RCC 7860 (cell line): ENCODE results near the gene FOXN3.
A peak's percentile ranks its signal among the peaks of the same experiment; 100 is the strongest.

ENCODE experiments used
- DNase-seq: peaks from one replicate; pipeline ENCODE4 v3.0.0-alpha.2; 2015; ENCODE audit warnings: low spot score
- FAIRE-seq: peaks from 2 replicates; lab custom pipeline; 2012; peaks lifted over from hg19 to GRCh38; lab: Jason Lieb, UNC

FOXN3 gene

DNA sequence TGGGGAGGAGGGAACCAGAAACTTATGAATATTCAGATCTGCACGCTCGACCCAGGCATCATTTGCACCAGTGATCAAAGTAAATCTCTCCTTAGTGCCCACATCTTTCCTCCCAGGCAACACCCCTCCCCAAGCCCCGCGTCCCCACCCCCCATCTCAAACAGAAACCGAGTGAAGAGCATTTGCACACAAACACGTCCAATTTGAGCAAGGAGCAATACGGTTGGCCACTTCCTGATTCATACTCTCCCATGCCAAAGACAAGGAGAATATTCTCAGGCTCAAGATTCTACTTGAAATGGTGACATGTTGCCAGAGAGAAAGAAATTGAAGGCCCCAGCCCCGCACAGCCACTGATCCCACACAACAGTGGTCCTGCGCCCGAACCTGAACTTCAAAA lies 7.1 kb downstream of the FOXN3 start:
- FAIRE-seq (no peak), DNase-seq (no peak)

DNA sequence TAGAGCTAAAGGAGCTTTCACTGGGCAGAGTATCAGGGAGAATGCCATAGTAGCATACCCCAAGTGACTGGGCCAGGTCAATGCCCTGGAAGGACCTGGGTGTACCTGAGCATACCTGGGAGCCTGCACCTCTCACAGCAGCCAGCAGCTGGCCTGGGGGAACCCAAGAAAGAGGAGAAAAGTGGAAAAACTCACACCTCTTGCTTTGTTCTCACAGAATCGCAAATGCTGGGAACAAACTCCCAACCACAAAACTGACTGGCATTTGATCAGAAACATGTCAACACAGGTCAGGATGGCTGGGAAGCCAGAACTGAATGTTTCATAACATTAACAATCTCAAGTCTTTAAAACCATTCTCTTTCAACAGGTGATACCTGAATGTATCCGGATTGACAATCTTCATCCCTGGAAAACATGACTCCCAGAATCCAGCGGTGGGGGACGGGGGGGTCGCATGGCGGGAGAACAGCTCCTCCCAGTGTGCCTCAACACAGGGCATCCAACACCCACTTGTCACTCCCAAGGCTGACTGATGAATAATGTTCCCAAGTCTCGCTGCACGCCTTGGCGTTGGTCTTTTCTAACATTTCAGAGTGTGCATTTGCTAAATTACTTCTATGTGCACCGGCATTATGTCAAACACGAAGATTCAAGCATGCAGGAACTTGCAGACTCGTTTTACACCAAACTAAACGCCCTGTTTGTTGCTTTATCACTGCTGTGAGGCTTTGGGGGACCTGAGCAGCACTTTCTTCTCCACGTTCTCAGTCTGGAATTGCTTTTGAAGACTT lies 7.9 kb downstream of the FOXN3 start:
- DNase-seq = no peak
- no peak for FAIRE-seq

DNA sequence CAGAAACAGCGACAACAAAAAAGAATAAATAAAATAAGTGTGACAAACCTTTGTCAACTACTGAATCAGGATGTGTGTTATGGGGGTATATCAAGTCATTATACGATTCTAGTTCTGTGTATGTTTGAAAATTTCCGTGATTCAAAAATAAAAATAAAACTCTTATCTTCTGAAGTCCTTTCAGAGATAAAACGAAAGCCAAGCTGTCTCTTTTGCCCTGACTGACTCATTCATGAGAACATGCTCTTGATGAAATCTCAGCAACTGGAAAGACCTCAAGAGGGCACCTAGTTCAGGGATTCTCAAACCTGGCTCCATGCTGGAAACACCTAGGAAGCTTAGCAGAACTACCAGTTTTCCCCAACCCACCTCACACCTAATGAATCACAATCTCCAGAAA lies 9.2 kb downstream of the FOXN3 start:
- DNase-seq (no peak), FAIRE-seq (no peak)

DNA sequence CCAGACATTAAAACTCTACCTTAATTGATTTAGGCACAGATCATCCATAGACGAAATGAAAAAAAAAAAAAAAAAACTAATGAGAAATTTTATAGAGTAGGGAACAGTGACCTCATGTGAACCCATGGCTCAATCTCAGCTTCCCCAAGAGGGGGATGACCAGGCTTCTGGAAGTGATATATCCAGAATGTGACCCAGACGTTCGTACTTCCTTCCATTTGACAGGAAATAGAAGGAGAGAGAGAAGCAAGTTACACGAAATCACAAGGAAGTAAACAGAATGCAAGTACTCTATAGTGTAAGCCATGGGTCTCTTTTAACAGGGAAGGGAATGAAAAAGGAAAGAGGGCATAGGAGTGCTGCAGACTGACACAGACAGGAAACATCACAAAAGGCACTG lies 10.1 kb downstream of the FOXN3 start:
- FAIRE-seq = no peak
- no peak for DNase-seq

DNA sequence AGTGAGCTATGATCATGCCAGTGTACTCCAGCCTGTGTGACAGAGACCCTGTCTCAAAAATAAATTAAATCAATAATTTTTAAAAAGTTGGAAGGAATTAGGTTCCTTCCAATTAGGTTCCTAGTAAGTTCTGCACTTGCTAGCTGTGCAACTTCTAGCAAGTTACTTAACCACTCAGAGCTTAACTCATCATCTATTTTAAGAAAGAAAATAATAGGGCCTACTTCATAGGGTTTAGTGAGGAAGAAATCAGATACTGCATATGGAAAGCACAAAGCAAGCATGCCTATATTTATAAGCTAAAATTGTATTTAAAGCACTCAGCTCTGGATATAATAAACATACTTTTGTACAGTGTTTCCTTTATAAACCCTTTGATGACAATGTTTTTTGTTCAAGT lies 10.7 kb downstream of the FOXN3 start:
- FAIRE-seq = no peak
- no peak for DNase-seq

DNA sequence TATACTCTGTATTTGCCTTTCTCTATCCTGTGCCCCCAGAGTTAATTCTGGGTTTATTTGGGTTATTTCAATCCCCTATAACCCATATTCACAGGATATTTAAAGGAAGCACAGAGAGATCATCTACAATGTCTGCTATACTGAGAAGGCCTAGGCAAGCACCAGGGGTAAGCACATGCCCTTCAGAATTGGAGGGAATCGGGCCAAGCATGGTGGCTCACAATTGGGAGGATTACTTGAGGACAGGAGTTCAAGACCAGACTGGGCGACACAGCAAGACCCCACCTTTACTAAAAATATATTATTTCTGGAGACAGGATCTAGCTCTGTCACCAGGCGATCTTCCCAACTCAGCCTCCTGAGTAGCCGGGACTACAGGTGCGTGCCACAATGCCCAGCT lies 11.3 kb downstream of the FOXN3 start:
- no peak for FAIRE-seq
- DNase-seq = no peak

DNA sequence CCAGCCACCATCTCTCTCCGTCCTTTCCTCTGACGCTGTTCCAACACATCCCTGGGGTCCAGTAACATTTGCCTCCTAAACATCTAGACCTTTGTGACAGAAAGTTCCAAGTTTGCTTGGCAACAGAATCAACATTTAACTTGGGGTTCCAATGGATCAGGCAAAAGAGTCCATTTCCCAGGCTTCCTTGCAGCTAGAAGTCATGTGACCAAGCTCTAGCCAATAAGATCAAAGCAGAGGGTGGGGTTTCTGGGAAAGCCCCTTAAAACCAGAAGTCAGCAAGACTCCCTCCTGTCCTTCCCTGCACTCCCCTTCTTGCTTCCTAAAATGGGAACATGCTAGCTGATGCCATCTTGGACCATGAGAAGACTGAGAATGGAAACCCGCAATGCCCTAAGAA lies 14.7 kb downstream of the FOXN3 start:
- no peak for DNase-seq
- FAIRE-seq = no peak

DNA sequence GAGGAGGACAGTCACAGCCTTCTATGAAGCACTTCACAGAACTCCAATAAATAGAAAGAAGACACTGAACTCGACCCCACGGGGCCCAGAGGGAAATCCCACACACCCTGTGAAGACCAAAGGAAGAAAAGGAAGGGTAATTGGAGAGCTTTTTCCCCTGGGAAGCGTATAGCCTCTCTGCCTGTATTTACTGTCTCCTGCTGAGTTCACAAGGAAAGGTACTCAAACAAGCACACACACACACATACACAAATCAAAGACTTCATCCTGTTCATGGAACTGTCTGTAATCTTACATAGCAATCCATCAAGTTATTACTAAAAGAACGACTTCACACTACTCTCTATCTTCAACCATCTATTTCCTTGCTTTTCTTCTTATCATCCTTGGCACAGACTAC lies 15.3 kb downstream of the FOXN3 start:
- no peak for FAIRE-seq

DNA sequence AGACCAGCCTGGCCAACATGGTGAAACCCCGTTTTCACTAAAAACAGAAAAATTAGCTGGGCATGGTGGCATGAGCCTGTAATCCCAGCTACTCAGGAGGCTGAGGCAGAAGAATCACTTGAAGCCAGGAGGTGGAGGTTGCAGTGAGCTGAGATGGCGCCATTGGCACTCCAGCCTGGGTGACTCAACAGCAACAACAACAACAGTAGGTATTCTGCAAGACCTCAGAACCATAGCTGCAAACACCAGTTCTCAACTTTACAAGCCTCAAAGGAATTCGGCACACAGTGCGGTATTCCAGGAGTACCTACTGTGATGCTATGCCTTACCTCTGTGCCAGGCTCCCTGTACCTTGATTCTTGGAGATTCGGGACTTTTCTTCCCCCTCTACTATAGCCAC lies 15.8 kb downstream of the FOXN3 start:
- no peak for FAIRE-seq

More for the DNA sequence above, 15.3 kb downstream of the FOXN3 start:
- DNase-seq = no peak

DNA sequence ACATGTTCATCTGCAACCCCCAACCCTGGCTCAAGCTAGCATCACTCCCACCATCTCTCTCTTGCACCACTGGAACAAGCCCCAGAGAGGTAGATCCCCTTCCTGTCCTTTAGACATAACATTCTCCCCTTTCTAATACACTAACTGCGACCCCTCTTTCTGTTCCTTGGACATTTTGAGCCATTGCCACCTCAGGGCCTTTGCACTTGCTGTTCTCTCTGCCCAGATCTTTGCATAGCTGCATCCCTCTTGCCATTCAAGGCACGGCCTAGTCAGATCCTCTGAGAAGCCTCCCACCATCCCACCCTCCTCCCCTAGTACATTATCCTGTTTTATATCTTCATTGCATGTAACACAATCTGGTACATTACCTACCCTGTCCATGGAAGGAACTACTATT lies 16.5 kb downstream of the FOXN3 start:
- FAIRE-seq (no peak), DNase-seq (no peak)

More for the DNA sequence above, 15.8 kb downstream of the FOXN3 start:
- DNase-seq = no peak

DNA sequence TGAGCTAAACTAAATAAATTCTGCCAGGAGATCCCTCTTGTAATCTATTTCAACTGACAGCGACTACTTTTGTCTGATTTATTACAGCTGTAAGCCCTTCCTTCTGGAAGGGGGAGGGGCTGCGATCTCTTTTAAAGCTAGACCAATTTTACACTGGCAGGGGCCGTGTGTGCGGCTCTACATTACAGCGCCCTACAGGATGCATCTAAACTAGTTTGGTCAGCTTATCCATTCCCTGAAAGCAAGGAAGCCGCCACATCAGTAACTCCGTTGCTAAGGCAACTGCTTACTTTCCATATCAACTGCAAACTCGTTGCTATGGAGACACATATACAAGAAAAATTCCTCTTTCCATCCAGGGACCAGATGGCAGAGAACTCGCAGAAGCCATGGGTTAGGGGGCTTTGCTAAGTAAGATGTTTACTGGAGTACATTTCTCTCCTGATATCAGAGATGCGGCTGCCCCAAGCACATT lies 17.4 kb downstream of the FOXN3 start:
- FAIRE-seq (no peak), DNase-seq (peak; percentile 11)

DNA sequence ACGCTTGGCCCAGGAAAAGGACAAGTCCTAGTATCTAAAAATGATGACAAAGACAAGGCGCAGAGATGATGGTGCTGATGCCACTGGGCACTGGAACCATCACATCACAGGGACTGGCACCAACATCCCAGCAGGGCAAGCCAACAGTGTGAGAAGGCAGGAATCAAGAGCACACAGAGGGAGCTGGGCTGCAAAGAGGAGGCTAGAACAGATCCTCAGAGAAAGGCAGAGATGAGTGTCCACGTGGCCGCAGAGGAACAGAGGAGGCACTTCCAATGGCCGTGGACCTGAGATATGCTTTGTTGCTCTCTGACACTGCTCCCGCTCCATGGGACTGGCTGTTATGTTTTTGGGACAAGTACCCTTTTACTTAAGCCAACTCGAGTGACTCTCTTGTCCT lies 17.9 kb downstream of the FOXN3 start:
- DNase-seq = no peak
- FAIRE-seq = no peak

DNA sequence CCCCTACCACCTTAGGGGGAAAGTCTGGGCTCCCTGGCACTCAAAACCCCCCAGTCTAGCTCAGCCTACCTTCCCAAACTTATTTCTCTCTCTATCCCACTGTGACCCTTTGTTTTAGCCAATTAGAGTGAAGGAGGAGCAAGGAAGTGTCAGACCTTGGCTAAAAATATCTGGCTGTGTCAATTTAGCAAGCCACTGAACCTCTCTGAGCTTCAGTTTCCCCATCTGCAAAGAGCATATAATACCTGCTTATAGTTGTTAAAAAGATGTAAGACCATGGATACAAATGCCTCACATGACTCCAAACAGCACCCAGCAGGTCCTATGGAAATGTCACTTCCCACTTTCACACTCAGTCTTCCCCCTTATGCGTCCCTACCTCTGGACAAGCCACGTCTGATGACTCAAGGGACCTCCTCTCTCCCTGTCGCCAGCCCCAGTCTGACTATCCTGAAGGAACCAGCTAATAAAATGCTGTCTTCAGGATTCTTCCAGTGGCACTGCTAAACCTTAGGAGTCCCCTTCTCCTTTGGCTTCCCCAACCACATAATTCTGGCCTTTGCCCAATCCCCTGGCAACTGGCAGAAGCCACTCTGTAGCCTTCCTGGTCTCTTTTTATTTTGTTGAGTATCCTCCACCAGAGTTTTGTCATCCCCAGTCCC lies 19.3 kb downstream of the FOXN3 start:
- FAIRE-seq (no peak), DNase-seq (no peak)

DNA sequence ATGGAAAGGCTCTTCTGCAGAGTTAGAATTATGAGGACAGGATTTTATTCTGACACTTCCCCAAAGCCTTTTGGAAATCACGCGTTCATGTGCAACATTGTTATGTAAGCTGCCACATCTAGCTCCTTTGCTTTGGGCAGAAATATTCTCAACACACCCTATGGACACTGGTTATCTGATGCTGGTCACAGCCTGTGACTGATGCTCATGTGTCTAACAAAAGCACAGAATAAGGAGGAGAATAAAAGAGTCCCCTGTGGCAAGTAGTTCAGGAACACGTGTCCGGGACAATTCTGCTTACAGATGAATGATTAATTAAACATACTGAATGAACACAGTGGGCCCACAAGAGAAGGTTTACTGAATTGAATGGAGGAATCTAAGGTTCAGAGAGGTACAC lies 22.1 kb downstream of the FOXN3 start:
- no peak for DNase-seq
- FAIRE-seq = no peak

DNA sequence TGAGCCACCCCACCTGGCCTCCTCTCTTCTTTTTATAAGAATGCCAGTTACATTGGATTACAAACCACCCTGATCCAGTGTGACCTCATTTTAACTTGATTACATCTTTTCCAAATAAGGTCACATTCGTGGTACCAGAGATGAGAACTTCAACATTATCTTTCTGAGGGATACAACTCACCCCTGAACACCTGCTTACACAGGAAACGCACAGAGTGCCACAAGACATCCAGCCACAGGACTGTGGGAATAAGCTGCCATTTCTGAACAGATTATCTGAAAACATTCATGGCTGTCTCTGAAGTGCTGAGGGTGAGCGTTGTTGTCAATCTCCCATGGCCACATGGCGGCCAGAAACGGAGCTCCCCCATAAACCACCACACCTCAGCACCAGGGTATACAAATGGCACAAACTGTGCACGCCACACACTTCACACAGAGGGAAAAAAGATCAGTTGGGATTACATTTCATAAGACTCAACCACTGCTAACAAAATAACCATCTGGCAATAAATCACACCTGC lies 23.7 kb downstream of the FOXN3 start:
- FAIRE-seq (no peak), DNase-seq (no peak)

DNA sequence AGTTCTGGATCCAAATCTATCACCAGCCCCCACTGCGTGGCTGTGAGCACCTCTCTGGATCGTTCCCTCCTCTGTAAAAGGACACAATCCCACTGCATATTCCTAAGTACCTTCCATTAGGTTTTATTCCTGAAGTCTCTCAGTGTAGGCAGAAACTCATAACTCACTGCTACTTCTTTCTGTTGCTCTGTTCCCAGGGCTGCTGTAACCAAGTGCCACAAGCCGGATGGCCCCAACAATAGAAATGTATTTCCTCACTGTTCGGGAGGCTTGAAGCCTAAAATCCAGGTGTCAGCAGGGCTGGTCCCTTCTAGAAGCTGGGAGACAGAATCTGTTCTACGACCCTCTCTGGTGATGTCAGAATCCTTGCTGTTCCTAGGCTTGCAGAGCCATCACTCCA lies 24.9 kb downstream of the FOXN3 start:
- FAIRE-seq (no peak), DNase-seq (no peak)

DNA sequence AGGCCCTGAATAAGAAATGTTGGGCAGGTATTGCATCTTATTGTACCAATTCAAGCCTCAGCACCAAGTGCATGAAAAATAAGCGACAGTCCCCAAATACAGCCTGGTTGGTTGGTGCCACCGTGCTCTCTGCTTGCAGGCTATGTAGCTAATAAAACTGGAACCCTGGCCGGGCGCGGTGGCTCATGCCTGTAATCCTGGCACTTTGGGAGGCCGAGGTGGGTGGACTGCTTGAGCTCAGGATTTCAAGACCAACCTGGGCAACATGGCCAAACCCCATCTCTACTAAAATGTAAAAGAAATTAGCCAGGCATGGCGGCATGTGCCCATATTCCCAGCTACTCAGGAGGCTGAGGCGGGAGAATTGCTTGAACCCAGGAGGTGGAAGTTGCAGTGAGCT lies 25.5 kb downstream of the FOXN3 start:
- DNase-seq (no peak), FAIRE-seq (no peak)

DNA sequence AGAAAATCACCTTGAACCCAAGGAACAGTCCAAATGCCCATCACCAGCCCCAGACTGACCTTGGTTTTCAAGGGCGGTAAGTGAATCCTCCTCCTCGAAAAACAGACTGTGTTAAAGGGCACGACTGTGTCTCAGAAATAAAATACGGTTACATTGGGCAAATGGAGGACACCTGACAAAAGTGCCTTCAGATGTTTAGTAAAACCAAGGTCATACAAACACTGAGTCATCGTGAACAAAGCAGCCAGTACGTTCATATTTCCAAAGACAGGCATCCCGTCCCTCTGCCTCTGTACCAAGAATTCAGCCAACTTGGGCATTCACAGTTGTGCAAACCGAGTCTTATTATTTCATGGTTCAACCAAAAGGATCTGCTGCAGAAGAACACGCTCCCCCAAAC lies 25.9 kb downstream of the FOXN3 start:
- DNase-seq (no peak), FAIRE-seq (no peak)

DNA sequence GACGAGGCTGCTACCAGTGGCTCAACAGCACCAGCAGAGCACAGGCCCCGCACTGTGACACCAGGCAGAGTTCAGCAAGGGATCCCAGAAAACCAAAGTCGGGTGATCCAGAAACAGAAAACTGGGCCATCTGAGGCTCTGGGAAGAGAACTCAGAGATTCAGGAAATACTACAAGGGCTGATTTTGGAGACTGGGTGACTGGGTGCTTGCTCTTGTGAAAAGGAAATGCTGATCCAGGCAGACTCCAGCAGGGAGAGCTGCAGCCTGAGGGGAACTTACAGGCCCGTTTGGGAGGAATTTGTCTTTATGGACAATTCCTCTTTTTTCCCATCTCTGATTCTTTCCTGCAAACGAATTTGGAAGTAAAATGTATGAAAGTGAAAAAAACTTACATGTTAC lies 28.2 kb downstream of the FOXN3 start:
- no peak for FAIRE-seq

DNA sequence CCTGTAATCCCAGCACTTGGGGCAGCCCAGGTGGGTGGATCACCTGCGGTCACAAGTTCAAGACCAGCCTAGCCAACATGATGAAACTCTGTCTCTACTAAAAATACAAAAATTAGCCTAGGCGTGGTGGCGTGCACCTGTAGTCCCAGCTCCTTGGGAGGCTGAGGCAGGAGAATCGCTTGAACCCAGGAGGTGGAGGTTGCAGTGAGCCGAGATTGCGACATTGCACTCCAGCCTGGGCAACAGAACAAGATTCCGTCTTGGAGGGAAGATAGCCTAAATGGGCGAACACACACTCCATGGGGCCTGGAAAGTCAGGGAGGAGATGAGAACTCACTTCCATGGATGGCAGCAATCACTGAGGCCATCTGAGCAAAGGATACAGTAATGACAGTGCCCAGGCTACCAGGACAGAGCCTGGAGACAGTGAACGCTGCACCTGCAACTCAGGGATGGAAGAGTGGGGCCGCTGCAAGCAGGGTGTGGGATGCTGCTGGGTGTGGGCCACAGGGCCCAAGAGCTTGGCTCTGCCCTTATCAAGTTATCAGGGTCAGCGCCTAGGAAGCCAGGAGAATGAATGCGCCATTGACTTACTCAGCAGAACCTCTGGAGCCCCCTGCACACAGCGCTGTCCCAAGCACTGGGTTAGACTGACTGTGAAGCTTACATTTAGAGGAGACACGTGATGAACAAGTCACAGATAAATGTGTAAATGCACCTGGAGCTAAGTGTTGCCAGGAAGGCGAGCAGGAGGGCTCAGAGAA lies 28.9 kb downstream of the FOXN3 start:
- no peak for FAIRE-seq
- no peak for DNase-seq

More for the DNA sequence above, 28.2 kb downstream of the FOXN3 start:
- no peak for DNase-seq

DNA sequence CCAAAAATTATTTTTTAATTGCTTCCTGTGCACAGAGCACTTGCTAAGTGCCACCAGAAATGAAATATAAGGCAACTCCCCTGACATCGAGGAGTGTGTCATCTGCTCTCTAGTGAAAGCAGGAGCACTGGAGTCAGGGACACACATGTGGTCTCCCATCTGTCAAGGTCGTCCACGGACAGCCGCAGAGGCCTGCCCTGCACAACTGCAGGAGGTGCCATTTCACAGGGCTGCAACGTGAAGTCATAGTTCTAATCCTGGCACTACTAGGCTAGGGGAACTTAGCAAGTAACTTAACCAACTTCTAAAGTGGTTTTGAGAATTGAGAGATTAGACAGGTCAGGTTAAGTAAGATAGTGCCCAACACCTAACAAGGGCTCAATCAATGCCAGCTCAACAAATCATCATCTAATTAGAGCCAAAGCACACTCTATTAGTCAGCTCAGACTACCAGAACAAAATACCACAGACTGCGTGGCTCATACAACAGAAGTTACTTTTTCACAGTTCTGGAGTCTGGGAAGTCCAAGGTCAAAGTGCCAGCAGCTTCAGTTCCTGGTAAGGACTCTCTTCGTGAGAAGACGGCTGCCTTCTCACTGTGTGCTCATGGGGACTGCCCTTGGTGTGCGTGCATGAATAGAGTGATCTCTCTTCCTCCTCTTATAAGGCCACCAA lies 30.7 kb downstream of the FOXN3 start:
- DNase-seq (no peak), FAIRE-seq (no peak)
